Measurements from ENCODE around the gene TBX19.

The TBX19 gene

DNA sequence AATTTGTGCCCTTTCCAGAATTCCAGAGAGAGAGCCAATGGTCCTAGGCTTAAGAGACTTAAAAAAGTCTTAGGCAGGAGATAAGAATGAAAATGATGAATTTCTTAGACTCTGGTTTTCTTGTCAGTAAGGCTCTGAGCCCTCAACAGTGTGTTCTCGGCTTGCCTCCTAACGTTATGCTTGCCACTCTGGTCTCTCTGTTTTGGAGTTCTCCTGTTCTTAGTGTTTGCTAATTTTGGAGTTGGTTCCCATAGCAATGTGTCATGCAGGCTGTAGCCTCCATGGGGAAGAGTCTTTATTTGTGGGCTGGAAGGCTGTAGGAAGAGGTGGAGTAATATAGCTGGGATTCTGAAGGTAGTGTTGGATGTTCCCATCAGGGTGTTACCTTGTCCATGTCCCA, 19.9 kb downstream of the TBX19 start:
- H3K4me3 ChIP-seq (ENCODE audit: control insufficient read depth in 1 of 7, extremely low read depth in 1 of 7, insufficient read depth in 4 of 7, low read depth in 2 of 7, low read length in 6 of 7), result no peak overlapping the region
- ChIA-PET CTCF (interaction anchor here (0.7 kb wide), 1 partner anchor 181 kb away, joined by 3 read pairs; no protein-coding TSS in a partner anchor), POLR2A (no interaction called here)
- no peaks in the 10 kb centered on the region for H3K9me3 ChIP-seq (ENCODE audit: control extremely low read depth in 1 of 5, control insufficient read depth in 4 of 5, insufficient read depth in 2 of 5, low read depth in 1 of 5, low read length in 4 of 5)
- no peak overlapping the region for H3K27ac ChIP-seq (ENCODE audit: insufficient read depth in 1 of 2, low read depth in 1 of 2, low read length in 2 of 2, poor library complexity in 1 of 2, severe bottlenecking in 2 of 2)
- no peaks in the 10 kb centered on the region for H3K36me3 ChIP-seq (ENCODE audit: control insufficient read depth in 4 of 4, insufficient read depth in 4 of 4, low read length in 3 of 4)
- H3K27me3 ChIP-seq (replicated peaks in 2 of 5; ENCODE audit: control insufficient read depth in 4 of 5, insufficient read depth in 5 of 5, low read length in 4 of 5), result no peaks in the 10 kb centered on the region
- DNase-seq, result no peak
- 93% methylated on average over 2 of the region's 2 CpGs for WGBS (ENCODE audit: insufficient coverage)
- H3K4me1 ChIP-seq (ENCODE audit: control extremely low read depth in 1 of 4, control insufficient read depth in 4 of 4, insufficient read depth in 4 of 4, low read length in 3 of 4), result no peaks in the 10 kb centered on the region

- no peaks in the 10 kb centered on the region for H3K4me1 ChIP-seq (ENCODE audit: control extremely low read depth in 1 of 4, control insufficient read depth in 4 of 4, insufficient read depth in 4 of 4, low read length in 3 of 4)
- CTCF ChIA-PET, result interaction anchor here (0.7 kb wide), 1 partner anchor 182 kb away, joined by 3 read pairs; no protein-coding TSS in a partner anchor
- no peaks in the 10 kb centered on the region for H3K27me3 ChIP-seq (replicated peaks in 2 of 5; ENCODE audit: control insufficient read depth in 4 of 5, insufficient read depth in 5 of 5, low read length in 4 of 5)
- H3K4me3 ChIP-seq (ENCODE audit: control insufficient read depth in 1 of 7, extremely low read depth in 1 of 7, insufficient read depth in 4 of 7, low read depth in 2 of 7, low read length in 6 of 7), result no peak overlapping the region
- POLR2A ChIA-PET, result no interaction called here
- no peak overlapping the region for H3K27ac ChIP-seq (ENCODE audit: insufficient read depth in 1 of 2, low read depth in 1 of 2, low read length in 2 of 2, poor library complexity in 1 of 2, severe bottlenecking in 2 of 2)
- WGBS (ENCODE audit: insufficient coverage), result 100% methylated on average over 3 of the region's 3 CpGs
- DNase-seq, result no peak
- no peaks in the 10 kb centered on the region for H3K9me3 ChIP-seq (ENCODE audit: control extremely low read depth in 1 of 5, control insufficient read depth in 4 of 5, insufficient read depth in 2 of 5, low read depth in 1 of 5, low read length in 4 of 5)
- peaks cover 0 to 2% (median 0%) of the 10 kb centered on the region in 4 experiments for H3K36me3 ChIP-seq (ENCODE audit: control insufficient read depth in 4 of 4, insufficient read depth in 4 of 4, low read length in 3 of 4)
Observed at GRCh38 chr1:168301664-168302320, 21.1 kb downstream of the TBX19 start.

DNA sequence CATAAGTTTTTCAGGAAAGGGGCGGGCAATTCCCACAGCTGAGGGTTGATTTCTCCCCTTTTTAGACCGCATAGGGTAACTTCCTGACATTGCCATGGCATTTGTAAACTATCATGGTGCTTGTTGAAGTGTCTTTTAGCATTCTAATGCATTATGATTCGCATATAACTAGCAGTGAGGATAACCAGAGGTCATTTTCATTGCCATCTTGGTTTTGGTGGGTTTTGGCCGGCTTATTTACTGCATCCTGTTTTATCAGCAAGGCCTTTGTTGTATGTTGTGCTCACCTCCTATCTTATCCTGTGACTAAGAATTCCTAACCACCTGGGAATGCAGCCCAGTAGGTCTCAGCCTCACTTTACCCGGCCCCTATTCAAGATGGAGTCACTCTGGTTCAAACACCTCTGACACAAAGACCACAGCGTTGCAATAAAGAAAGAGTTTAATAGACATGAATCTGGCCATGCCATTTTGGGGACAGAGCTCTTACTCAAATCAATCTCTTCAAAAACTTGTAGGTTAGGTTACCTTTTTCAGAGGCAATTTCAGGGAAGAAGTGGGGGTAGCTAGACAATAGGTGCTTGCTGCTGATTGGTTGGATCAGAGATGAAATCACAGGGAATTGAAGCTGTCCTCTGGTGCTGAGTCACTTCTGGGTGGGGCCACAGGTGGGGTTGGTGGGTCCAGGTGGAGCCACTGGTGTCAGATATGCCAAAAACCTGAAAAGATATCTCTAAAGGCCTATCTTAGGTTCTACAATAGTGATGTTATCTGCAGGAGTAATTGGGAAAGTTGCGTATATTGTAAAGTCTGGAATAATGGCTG, 23.3 kb downstream of the TBX19 start:
- Histone ChIP-seq H3K4me1 (ENCODE audit: control extremely low read depth in 1 of 4, control insufficient read depth in 4 of 4, insufficient read depth in 4 of 4, low read length in 3 of 4) (no peaks in the 10 kb centered on the region), H3K9me3 (ENCODE audit: control extremely low read depth in 1 of 5, control insufficient read depth in 4 of 5, insufficient read depth in 2 of 5, low read depth in 1 of 5, low read length in 4 of 5) (no peaks in the 10 kb centered on the region), H3K27me3 (replicated peaks in 2 of 5; ENCODE audit: control insufficient read depth in 4 of 5, insufficient read depth in 5 of 5, low read length in 4 of 5) (no peaks in the 10 kb centered on the region), H3K4me3 (ENCODE audit: control insufficient read depth in 1 of 7, extremely low read depth in 1 of 7, insufficient read depth in 4 of 7, low read depth in 2 of 7, low read length in 6 of 7) (no peak overlapping the region), H3K36me3 (ENCODE audit: control insufficient read depth in 4 of 4, insufficient read depth in 4 of 4, low read length in 3 of 4) (peaks cover 0 to 4% (median under 1%) of the 10 kb centered on the region in 4 experiments), H3K27ac (ENCODE audit: insufficient read depth in 1 of 2, low read depth in 1 of 2, low read length in 2 of 2, poor library complexity in 1 of 2, severe bottlenecking in 2 of 2) (no peak overlapping the region)
- 100% methylated on average over 6 of the region's 7 CpGs for WGBS (ENCODE audit: insufficient coverage)
- POLR2A ChIA-PET, result no interaction called here
- CTCF ChIA-PET, result interaction anchor here (0.6 to 1.0 kb wide), 2 partner anchors 201 to 247 kb away, joined by 3 to 4 read pairs; no protein-coding TSS in a partner anchor
- DNase-seq, result no peak

GRCh38 chr1:168304865-168305264, 24.2 kb downstream of the TBX19 start:
- no peak for DNase-seq
- ChIA-PET CTCF (interaction anchor here (0.6 to 1.0 kb wide), 2 partner anchors 202 to 246 kb away, joined by 3 to 4 read pairs; no protein-coding TSS in a partner anchor), POLR2A (interaction anchor here (0.8 kb wide), 1 partner anchor 11 kb away, joined by 3 read pairs; no protein-coding TSS in a partner anchor)

GRCh38 chr1:168312718-168313604, 32.3 kb downstream of the TBX19 start:
- DNase-seq, result no peak
- CTCF ChIA-PET, result interaction anchor here (1.9 kb wide), 1 partner anchor 10 kb away, joined by 5 read pairs; no protein-coding TSS in a partner anchor
- no peak overlapping the region for H3K4me3 ChIP-seq (ENCODE audit: control insufficient read depth in 1 of 7, extremely low read depth in 1 of 7, insufficient read depth in 4 of 7, low read depth in 2 of 7, low read length in 6 of 7)
- POLR2A ChIA-PET, result no interaction called here
- no peaks in the 10 kb centered on the region for H3K4me1 ChIP-seq (ENCODE audit: control extremely low read depth in 1 of 4, control insufficient read depth in 4 of 4, insufficient read depth in 4 of 4, low read length in 3 of 4)
- H3K27me3 ChIP-seq (replicated peaks in 2 of 5; ENCODE audit: control insufficient read depth in 4 of 5, insufficient read depth in 5 of 5, low read length in 4 of 5), result no peaks in the 10 kb centered on the region
- no peak overlapping the region for H3K27ac ChIP-seq (ENCODE audit: insufficient read depth in 1 of 2, low read depth in 1 of 2, low read length in 2 of 2, poor library complexity in 1 of 2, severe bottlenecking in 2 of 2)
- 87% methylated on average over 9 of the region's 12 CpGs for WGBS (ENCODE audit: insufficient coverage)
- no peaks in the 10 kb centered on the region for H3K9me3 ChIP-seq (ENCODE audit: control extremely low read depth in 1 of 5, control insufficient read depth in 4 of 5, insufficient read depth in 2 of 5, low read depth in 1 of 5, low read length in 4 of 5)
- peaks cover 0 to 9% (median 0%) of the 10 kb centered on the region in 4 experiments for H3K36me3 ChIP-seq (ENCODE audit: control insufficient read depth in 4 of 4, insufficient read depth in 4 of 4, low read length in 3 of 4)

More at GRCh38 chr1:168304865-168305264, 24.2 kb downstream of the TBX19 start:
- no peaks in the 10 kb centered on the region for H3K27me3 ChIP-seq (replicated peaks in 2 of 5; ENCODE audit: control insufficient read depth in 4 of 5, insufficient read depth in 5 of 5, low read length in 4 of 5)
- no peaks in the 10 kb centered on the region for H3K9me3 ChIP-seq (ENCODE audit: control extremely low read depth in 1 of 5, control insufficient read depth in 4 of 5, insufficient read depth in 2 of 5, low read depth in 1 of 5, low read length in 4 of 5)
- H3K27ac ChIP-seq (ENCODE audit: insufficient read depth in 1 of 2, low read depth in 1 of 2, low read length in 2 of 2, poor library complexity in 1 of 2, severe bottlenecking in 2 of 2), result no peak overlapping the region
- H3K36me3 ChIP-seq (ENCODE audit: control insufficient read depth in 4 of 4, insufficient read depth in 4 of 4, low read length in 3 of 4), result peaks cover 0 to 4% (median under 1%) of the 10 kb centered on the region in 4 experiments
- H3K4me1 ChIP-seq (ENCODE audit: control extremely low read depth in 1 of 4, control insufficient read depth in 4 of 4, insufficient read depth in 4 of 4, low read length in 3 of 4), result no peaks in the 10 kb centered on the region
- no CpG with 5 or more reads among the region's 5 CpGs for WGBS (ENCODE audit: insufficient coverage)
- no peak overlapping the region for H3K4me3 ChIP-seq (ENCODE audit: control insufficient read depth in 1 of 7, extremely low read depth in 1 of 7, insufficient read depth in 4 of 7, low read depth in 2 of 7, low read length in 6 of 7)

- Histone ChIP-seq H3K9me3 (ENCODE audit: control extremely low read depth in 1 of 5, control insufficient read depth in 4 of 5, insufficient read depth in 2 of 5, low read depth in 1 of 5, low read length in 4 of 5) (no peaks in the 10 kb centered on the region), H3K27ac (ENCODE audit: insufficient read depth in 1 of 2, low read depth in 1 of 2, low read length in 2 of 2, poor library complexity in 1 of 2, severe bottlenecking in 2 of 2) (no peak overlapping the region), H3K27me3 (replicated peaks in 2 of 5; ENCODE audit: control insufficient read depth in 4 of 5, insufficient read depth in 5 of 5, low read length in 4 of 5) (no peaks in the 10 kb centered on the region), H3K4me1 (ENCODE audit: control extremely low read depth in 1 of 4, control insufficient read depth in 4 of 4, insufficient read depth in 4 of 4, low read length in 3 of 4) (no peaks in the 10 kb centered on the region), H3K36me3 (ENCODE audit: control insufficient read depth in 4 of 4, insufficient read depth in 4 of 4, low read length in 3 of 4) (peaks cover 0 to 6% (median 0%) of the 10 kb centered on the region in 4 experiments), H3K4me3 (ENCODE audit: control insufficient read depth in 1 of 7, extremely low read depth in 1 of 7, insufficient read depth in 4 of 7, low read depth in 2 of 7, low read length in 6 of 7) (no peak overlapping the region)
- POLR2A ChIA-PET, result no interaction called here
- CTCF ChIA-PET, result interaction anchor here (2.1 kb wide), 1 partner anchor 24 kb away, joined by 6 read pairs; no protein-coding TSS in a partner anchor
- no peak for DNase-seq
- no CpG with 5 or more reads among the region's 1 CpG for WGBS (ENCODE audit: insufficient coverage)
Observed at GRCh38 chr1:168316142-168316541, 35.5 kb downstream of the TBX19 start.
